GM23338 (cell line): ENCODE results near the gene MAOB. TPM values are rescaled to one million over a fixed set of nuclear protein-coding genes. Genes with fewer than 3 reads are reported as not detected.

Experiments used
- ATAC-seq: fragments of 200-7000 bp; cut with Tn5 transposase; 3 replicates; pipeline ENCODE4 v1.9.1; 2020
- DNase-seq: peaks from one replicate; pipeline ENCODE4 v3.0.0-alpha.2; 2015; ENCODE audit warnings: low spot score
- H2AFZ ChIP-seq: fragments of 200-600 bp; sonication (generic); 2 replicates; pipeline ENCODE4 v1.8.0; 2016; ENCODE audit warnings: antibody characterized with exemption, mild to moderate bottlenecking, moderate library complexity
- H3F3A ChIP-seq: fragments of 200-600 bp; sonication (generic); replicated peaks from 2 replicates; pipeline ENCODE4 v1.8.0; 2017; ENCODE audit warnings: antibody characterized with exemption, mixed run types, low read depth
- H3K27ac ChIP-seq: fragments of 200-600 bp; sonication (generic); 2 replicates; pipeline ENCODE4 v1.6.1; 2016; ENCODE audit warnings: low read depth
- H3K27me3 ChIP-seq: fragments of 200-600 bp; sonication (generic); 2 replicates; pipeline ENCODE4 v1.8.0; 2016; ENCODE audit warnings: mild to moderate bottlenecking, mixed run types, moderate library complexity; ENCODE audit not compliant: insufficient read depth
- H3K36me3 ChIP-seq: fragments of 200-600 bp; sonication (generic); 2 replicates; pipeline ENCODE4 v1.8.0; 2016; ENCODE audit warnings: mild to moderate bottlenecking; ENCODE audit not compliant: insufficient read depth
- H3K4me1 ChIP-seq: fragments of 200-600 bp; sonication (generic); 2 replicates; pipeline ENCODE4 v1.8.0; 2016; ENCODE audit warnings: mild to moderate bottlenecking, moderate library complexity; ENCODE audit not compliant: insufficient read depth
- H3K4me2 ChIP-seq: fragments of 200-600 bp; sonication (generic); 2 replicates; pipeline ENCODE4 v1.7.1; 2017; ENCODE audit warnings: mixed run types
- H3K4me3 ChIP-seq: fragments of 200-600 bp; sonication (generic); 2 replicates; pipeline ENCODE4 v1.6.1; 2016; ENCODE audit warnings: mixed run types
- H3K79me2 ChIP-seq: fragments of 200-600 bp; sonication (generic); replicated peaks from 2 replicates; pipeline ENCODE4 v1.8.0; 2017; ENCODE audit warnings: mild to moderate bottlenecking; ENCODE audit not compliant: insufficient read depth
- H3K9me2 ChIP-seq: fragments of 200-600 bp; sonication (generic); 2 replicates; pipeline ENCODE4 v1.8.0; 2017; ENCODE audit not compliant: insufficient read depth
- H4K20me1 ChIP-seq: fragments of 200-600 bp; sonication (generic); replicated peaks from 2 replicates; pipeline ENCODE4 v1.8.0; 2017; ENCODE audit warnings: mild to moderate bottlenecking; ENCODE audit not compliant: insufficient read depth
- H3K27ac Mint-ChIP-seq: 2 replicates; pipeline ENCODE4 v1.8.0; 2020; ENCODE audit warnings: inconsistent platforms, mild to moderate bottlenecking, moderate library complexity, mixed read lengths
- H3K27me3 Mint-ChIP-seq: 3 replicates; pipeline ENCODE4 v1.8.0; 2022; ENCODE audit warnings: low read depth, mild to moderate bottlenecking, moderate library complexity, mixed read lengths, inconsistent platforms; ENCODE audit not compliant: insufficient read depth, poor library complexity
- H3K36me3 Mint-ChIP-seq: 3 replicates; pipeline ENCODE4 v1.8.0; 2021; ENCODE audit warnings: low read depth, mild to moderate bottlenecking, inconsistent platforms, moderate library complexity, mixed read lengths
- H3K4me1 Mint-ChIP-seq: 3 replicates; pipeline ENCODE4 v1.8.0; 2020; ENCODE audit warnings: mild to moderate bottlenecking, inconsistent platforms, mixed read lengths
- H3K4me3 Mint-ChIP-seq: 3 replicates; pipeline ENCODE4 v1.8.0; 2021; ENCODE audit warnings: moderate library complexity, mild to moderate bottlenecking, inconsistent platforms, mixed read lengths
- H3K9me3 Mint-ChIP-seq: 3 replicates; pipeline ENCODE4 v1.8.0; 2020; ENCODE audit warnings: moderate library complexity, mild to moderate bottlenecking, inconsistent platforms, mixed read lengths
- CTCF ChIP-seq, 2 experiments: fragments of 200-600 bp in 1 of 2; sonication (generic) in 1 of 2; conservative IDR thresholded peaks; 2 replicates each; pipeline versions ENCODE4 v1.5.1 to v1.6.1; 2016 to 2017; ENCODE audit warnings: antibody characterized with exemption in 2 of 2, low read depth in 2 of 2, mild to moderate bottlenecking in 2 of 2, moderate library complexity in 1 of 2
- EZH2 ChIP-seq: fragments of 200-600 bp; sonication (generic); IDR thresholded peaks from one replicate; pipeline ENCODE4 v1.8.0; 2017; ENCODE audit warnings: antibody characterized with exemption, mild to moderate bottlenecking, low read depth; ENCODE audit not compliant: unreplicated experiment
- POLR2AphosphoS5 ChIP-seq: IDR thresholded peaks from 2 replicates; pipeline ENCODE4 v1.6.1; 2016; ENCODE audit warnings: antibody characterized with exemption, low read depth
- REST ChIP-seq: IDR thresholded peaks from one replicate; pipeline ENCODE4 v1.6.1; 2018; ENCODE audit warnings: antibody characterized with exemption; ENCODE audit not compliant: unreplicated experiment
- ZNF331 ChIP-seq: fragments of 250-450 bp; sonication (Bioruptor Pico); IDR thresholded peaks from 2 replicates; pipeline ENCODE4 v1.5.0; 2020; ENCODE audit warnings: low read depth, mild to moderate bottlenecking, moderate library complexity
- polyA plus RNA-seq: library from polyadenylated mRNA; unstranded; fragments of >200 nt; fragmentation: Nextera tagmentation; extraction: Ambion mirVana; gene quantifications from 2 replicates; pipeline ENCODE4 v1.2.1, GENCODE V29; 2016
- total RNA-seq: library from RNA; depleted of rRNA; stranded (reverse); fragments of >200 nt; shearing (Covaris generic); gene quantifications from 2 replicates; pipeline ENCODE4 v1.2.3, GENCODE V29; 2014

MAOB gene
- total and polyA plus RNA-seq, 2 experiments from 2014 or later, result 1.0 to 1.3 TPM

GRCh38 chrX:43745938-43746721, 136.1 kb downstream of the MAOB start:
- Histone ChIP-seq H4K20me1 (no peaks in the 10 kb centered on the region), H3K4me2 (no peak overlapping the region), H3K4me3 (no peak overlapping the region), H3K27me3 (no peaks in the 10 kb centered on the region), H3K36me3 (no peaks in the 10 kb centered on the region), H3F3A (no peaks in the 10 kb centered on the region), H2AFZ (no peak overlapping the region), H3K27ac (no peak overlapping the region), H3K4me1 (no peaks in the 10 kb centered on the region), H3K79me2 (no peaks in the 10 kb centered on the region), H3K9me2 (no peaks in the 10 kb centered on the region)
- Mint-ChIP-seq H3K27me3 (peaks cover 2% of the 10 kb centered on the region), H3K27ac (no peak overlapping the region), H3K9me3 (no peaks in the 10 kb centered on the region), H3K4me1 (no peaks in the 10 kb centered on the region), H3K36me3 (peaks cover 3% of the 10 kb centered on the region; the same call in 1 of the 3 replicates), H3K4me3 (no peak overlapping the region)
- ATAC-seq, result no peak
- no peak for TF ChIP-seq ZNF331 (CRISPR knock-in tag)
- no peak for DNase-seq

- TF ChIP-seq EZH2 (no peak), REST (no peak), ZNF331 (CRISPR knock-in tag) (no peak), CTCF (conservative IDR thresholded peaks at IDR 0.05; ENCODE audit: low read depth in 2 of 2) (no peak), POLR2AphosphoS5 (no peak)
- Histone ChIP-seq H3K36me3 (no peaks in the 10 kb centered on the region), H3K4me3 (no peak overlapping the region), H3F3A (no peaks in the 10 kb centered on the region), H2AFZ (no peak overlapping the region), H3K4me1 (no peaks in the 10 kb centered on the region), H4K20me1 (no peaks in the 10 kb centered on the region), H3K79me2 (no peaks in the 10 kb centered on the region), H3K27me3 (no peaks in the 10 kb centered on the region), H3K9me2 (no peaks in the 10 kb centered on the region), H3K4me2 (no peak overlapping the region), H3K27ac (no peak overlapping the region)
- DNase-seq, result no peak
- no peak overlapping the region for H3K4me3 Mint-ChIP-seq
- no peaks in the 10 kb centered on the region for H3K4me1 Mint-ChIP-seq
- H3K27me3 Mint-ChIP-seq, result no peaks in the 10 kb centered on the region
- peaks cover 3% of the 10 kb centered on the region; the same call in 1 of the 3 replicates for H3K36me3 Mint-ChIP-seq
- ATAC-seq, result no peak
- H3K9me3 Mint-ChIP-seq, result no peaks in the 10 kb centered on the region
- H3K27ac Mint-ChIP-seq, result no peak overlapping the region
Observed at GRCh38 chrX:43744284-43744683, 138.0 kb downstream of the MAOB start.
